ENCODE measurements around the gene GP2.

GP2 gene

DNA sequence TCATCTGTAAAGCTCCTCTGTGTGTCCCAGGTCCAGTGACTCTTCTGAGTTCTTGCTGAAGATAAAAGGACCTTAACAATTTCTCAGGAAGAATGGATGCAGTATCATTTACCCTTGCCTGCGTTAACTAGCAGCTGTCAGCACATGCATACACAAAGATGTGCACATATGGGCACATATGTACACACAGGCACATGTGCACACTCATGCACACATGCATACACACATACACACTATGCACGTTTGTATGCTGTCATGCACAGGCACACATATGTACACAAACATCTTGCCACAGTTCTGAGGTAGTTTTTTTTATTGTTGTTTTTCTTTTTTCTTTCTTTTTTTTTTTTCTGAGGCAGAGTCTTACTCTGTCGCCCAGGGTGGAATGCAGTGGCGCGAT lies 24.9 kb downstream of the GP2 start:
- DNase-seq (ENCODE audit: low read depth) = no peak
- TF ChIP-seq CTCF (conservative IDR thresholded peaks at IDR 0.05; ENCODE audit: control insufficient read depth, insufficient read depth, low read depth, low read length) = no peak
- no peak overlapping the region for H3K4me3 ChIP-seq (ENCODE audit: control insufficient read depth, low read depth, low read length)

DNA sequence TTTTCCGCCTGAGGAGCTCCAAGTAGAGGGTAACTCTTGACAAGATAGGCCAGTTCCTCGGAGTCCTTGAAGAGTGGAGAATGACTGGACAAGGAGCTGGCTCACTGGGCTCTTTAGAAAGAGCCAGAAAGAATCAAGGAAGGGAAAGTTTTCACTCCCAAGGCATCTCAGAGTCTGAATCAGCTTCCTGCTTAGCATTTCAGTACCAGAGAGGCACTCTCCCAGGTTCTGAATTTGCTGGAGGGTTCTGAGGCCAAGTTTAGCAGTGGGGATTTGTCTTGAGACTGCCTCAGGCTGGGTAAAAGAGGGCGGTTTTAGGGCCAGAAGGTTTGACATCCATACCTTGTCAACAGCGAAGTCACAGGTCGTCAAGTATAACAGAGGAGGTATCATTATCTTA lies 25.5 kb downstream of the GP2 start:
- H3K4me3 ChIP-seq (ENCODE audit: control insufficient read depth, low read depth, low read length) = no peak overlapping the region
- DNase-seq (ENCODE audit: low read depth) = no peak
- no peak for TF ChIP-seq CTCF (conservative IDR thresholded peaks at IDR 0.05; ENCODE audit: control insufficient read depth, insufficient read depth, low read depth, low read length)

- no peak overlapping the region for H3K4me3 ChIP-seq (ENCODE audit: control insufficient read depth, low read depth, low read length)
- peak; percentile 69 for TF ChIP-seq CTCF (conservative IDR thresholded peaks at IDR 0.05; ENCODE audit: control insufficient read depth, insufficient read depth, low read depth, low read length)
- peak; percentile 51 for DNase-seq (ENCODE audit: low read depth)
Observed at GRCh38 chr16:20300312-20301097, 26.8 kb downstream of the GP2 start.

GRCh38 chr16:20298452-20298851 lies 28.9 kb downstream of the GP2 start:
- no peak for DNase-seq (ENCODE audit: low read depth)
- no peak overlapping the region for H3K4me3 ChIP-seq (ENCODE audit: control insufficient read depth, low read depth, low read length)
- TF ChIP-seq CTCF (conservative IDR thresholded peaks at IDR 0.05; ENCODE audit: control insufficient read depth, insufficient read depth, low read depth, low read length) = no peak

DNA sequence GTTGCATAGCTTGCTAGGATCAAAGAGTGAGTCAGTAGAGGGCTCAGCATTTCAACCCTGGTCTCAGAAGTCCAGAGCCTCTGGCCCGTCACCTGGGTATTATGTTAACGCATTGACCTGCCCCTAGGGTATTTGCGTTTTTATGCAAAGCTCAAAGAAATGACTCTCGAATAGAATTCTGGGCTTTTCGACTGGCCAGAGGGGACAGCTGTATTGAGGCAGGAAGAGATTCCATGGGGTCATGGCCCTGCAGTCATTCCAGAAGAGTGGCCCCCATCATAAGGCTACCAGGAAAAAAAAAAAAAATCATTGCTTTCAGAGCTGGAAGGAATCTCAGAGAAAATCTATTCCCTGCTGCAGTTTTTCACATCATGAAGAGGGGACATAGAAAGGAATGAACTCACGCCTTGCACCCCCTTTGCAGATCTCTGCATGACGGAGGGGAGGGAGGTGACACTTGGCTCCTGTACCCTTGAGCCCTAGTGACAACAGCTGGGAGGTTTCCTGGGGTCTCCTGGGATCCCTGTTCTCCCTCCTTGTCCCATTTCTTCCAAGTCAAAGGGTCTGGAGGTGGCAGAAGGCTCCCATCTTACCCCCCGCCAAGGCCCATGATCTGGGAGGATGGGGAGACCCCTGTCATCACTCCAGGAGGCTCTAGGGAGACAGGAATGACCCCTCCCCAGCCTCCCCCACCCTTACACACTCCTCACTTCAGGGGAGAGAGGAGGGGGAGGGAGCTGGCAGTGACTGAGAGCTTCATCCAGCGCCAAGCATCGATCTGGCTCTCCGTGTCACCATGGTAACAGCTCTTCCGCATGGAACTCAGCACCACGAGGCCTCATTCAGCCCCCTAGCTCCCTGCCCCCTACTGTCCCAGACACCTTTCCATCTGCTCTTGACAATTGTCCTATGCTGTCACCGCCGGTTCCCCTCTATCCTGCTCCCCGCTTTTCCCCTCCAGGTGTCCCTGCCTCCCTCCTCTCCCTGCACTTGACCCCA lies 35.8 kb downstream of the GP2 start:
- no peak for DNase-seq (ENCODE audit: low read depth)
- H3K4me3 ChIP-seq (ENCODE audit: control insufficient read depth, low read depth, low read length) = no peak overlapping the region
- no peak for TF ChIP-seq CTCF (conservative IDR thresholded peaks at IDR 0.05; ENCODE audit: control insufficient read depth, insufficient read depth, low read depth, low read length)

DNA sequence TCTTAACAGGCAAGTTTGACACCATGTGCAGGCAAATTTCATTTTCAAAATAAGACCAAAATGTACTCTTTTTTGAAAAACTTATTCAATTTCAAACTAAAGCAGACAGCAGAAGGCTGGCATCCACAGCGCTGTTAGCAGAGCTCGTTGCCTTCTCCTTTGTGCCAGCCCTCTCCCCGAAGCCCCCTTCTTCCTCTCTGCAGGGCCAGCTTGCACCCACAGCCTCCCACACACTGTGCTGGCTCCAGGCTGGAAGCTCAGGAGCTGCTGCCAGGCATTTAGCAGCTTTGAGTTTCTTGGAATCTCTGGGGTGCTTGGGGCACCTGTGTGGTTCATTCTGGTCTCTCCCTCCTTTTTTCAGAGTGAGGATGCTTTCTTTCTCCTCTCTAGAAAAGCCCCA lies 37.7 kb downstream of the GP2 start:
- TF ChIP-seq CTCF (conservative IDR thresholded peaks at IDR 0.05; ENCODE audit: control insufficient read depth, insufficient read depth, low read depth, low read length) = no peak
- DNase-seq (ENCODE audit: low read depth) = no peak

More for the DNA sequence above, 37.7 kb downstream of the GP2 start:
- no peak overlapping the region for H3K4me3 ChIP-seq (ENCODE audit: control insufficient read depth, low read depth, low read length)

All from fibroblast of mammary gland (primary cell).